ENCODE data around the gene PNPT1.

DNA sequence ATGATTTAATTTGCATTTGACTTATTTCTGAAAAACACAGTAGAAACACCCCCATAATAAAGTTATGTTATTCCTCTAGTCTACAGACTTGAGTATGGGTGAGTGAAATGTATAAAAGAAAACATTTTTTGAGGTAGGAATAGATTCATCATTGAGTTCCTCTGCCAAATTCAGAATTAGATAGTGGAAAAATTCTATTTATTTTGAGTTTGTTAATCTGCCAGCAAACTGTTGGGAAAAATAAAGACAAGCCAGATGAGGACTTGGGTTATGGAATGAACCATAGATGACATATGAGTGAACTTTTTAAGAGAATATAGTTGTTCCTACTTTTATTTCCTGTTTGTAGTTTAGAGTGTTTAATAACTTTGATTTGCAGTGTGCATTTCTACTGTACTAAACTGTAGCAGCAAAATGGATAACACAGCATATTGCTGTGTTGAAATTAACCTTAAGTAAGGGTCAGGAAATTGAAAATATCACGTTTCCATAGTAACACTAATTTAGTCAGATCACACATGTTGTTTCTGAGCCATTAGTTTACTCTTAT lies 35.6 kb upstream of the PNPT1 start:
- TF ChIP-seq, protein P1, sequence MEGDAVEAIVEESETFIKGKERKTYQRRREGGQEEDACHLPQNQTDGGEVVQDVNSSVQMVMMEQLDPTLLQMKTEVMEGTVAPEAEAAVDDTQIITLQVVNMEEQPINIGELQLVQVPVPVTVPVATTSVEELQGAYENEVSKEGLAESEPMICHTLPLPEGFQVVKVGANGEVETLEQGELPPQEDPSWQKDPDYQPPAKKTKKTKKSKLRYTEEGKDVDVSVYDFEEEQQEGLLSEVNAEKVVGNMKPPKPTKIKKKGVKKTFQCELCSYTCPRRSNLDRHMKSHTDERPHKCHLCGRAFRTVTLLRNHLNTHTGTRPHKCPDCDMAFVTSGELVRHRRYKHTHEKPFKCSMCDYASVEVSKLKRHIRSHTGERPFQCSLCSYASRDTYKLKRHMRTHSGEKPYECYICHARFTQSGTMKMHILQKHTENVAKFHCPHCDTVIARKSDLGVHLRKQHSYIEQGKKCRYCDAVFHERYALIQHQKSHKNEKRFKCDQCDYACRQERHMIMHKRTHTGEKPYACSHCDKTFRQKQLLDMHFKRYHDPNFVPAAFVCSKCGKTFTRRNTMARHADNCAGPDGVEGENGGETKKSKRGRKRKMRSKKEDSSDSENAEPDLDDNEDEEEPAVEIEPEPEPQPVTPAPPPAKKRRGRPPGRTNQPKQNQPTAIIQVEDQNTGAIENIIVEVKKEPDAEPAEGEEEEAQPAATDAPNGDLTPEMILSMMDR (IDR thresholded peaks at IDR 0.05; ENCODE audit: extremely low read depth in 1 of 2, insufficient read depth in 1 of 2, low read depth in 1 of 2, low read length in 2 of 2), result no peak
- TF ChIP-seq EZH2 (IDR thresholded peaks at IDR 0.05; ENCODE audit: borderline replicate concordance, low read depth, low read length, severe bottlenecking) (no peak), JUN (IDR thresholded peaks at IDR 0.05; ENCODE audit: borderline replicate concordance, insufficient read depth, insufficient read length, low read depth) (no peak), POLR2A (IDR thresholded peaks at IDR 0.05; ENCODE audit: low read depth, low read length) (no peak)
